Stimulated activated naive CD4-positive, alpha-beta T cell (primary cell): ENCODE data around the gene TECR.
"Not testable (repeated sequence)": the region's sequence is repeated elsewhere in the genome, so short reads cannot be mapped to it uniquely, and the experiment has no call there.

ENCODE experiments used
- DNase-seq, 6 experiments: peaks; one replicate each; lab custom pipeline; 2025; lab: John Stamatoyannopoulos, UW

The TECR gene

GRCh38 chr19:14585187-14585586 is 55.8 kb downstream of the TECR start:
- not testable (repeated sequence) for DNase-seq

- not testable (repeated sequence) for DNase-seq
Observed at GRCh38 chr19:14589433-14589832, 60.0 kb downstream of the TECR start.

GRCh38 chr19:14595558-14595957 is 66.2 kb downstream of the TECR start:
- DNase-seq: no peak

GRCh38 chr19:14599548-14600147 is 70.3 kb downstream of the TECR start:
- DNase-seq: no peak

- no peak for DNase-seq
Observed at GRCh38 chr19:14603990-14604387, 74.6 kb downstream of the TECR start.

- DNase-seq: no peak
Observed at GRCh38 chr19:14606627-14607026, 77.2 kb downstream of the TECR start.

- DNase-seq: no peak
Observed at GRCh38 chr19:14611051-14611450, 81.7 kb downstream of the TECR start.

GRCh38 chr19:14612242-14612641 is 82.8 kb downstream of the TECR start:
- DNase-seq: not testable (repeated sequence)

- DNase-seq: no peak
Observed at GRCh38 chr19:14612657-14613056, 83.3 kb downstream of the TECR start.

GRCh38 chr19:14613399-14614098 is 84.2 kb downstream of the TECR start:
- DNase-seq: not testable (repeated sequence)

- no peak for DNase-seq
Observed at GRCh38 chr19:14614099-14614412, 84.7 kb downstream of the TECR start.
